ENCODE measurements around the gene SCART1.
"Not testable (repeated sequence)": the region's sequence is repeated elsewhere in the genome, so short reads cannot be mapped to it uniquely, and the experiment has no call there.

The SCART1 gene

GRCh38 chr10:133438711-133439273 is 15.0 kb upstream of the SCART1 start:
- peak; percentile 64 for DNase-seq

GRCh38 chr10:133439517-133440461 is 14.0 kb upstream of the SCART1 start:
- no peak for DNase-seq

GRCh38 chr10:133440633-133441285 is 13.0 kb upstream of the SCART1 start:
- DNase-seq: no peak

GRCh38 chr10:133441356-133441755 is 12.4 kb upstream of the SCART1 start:
- DNase-seq: not testable (repeated sequence)

GRCh38 chr10:133441780-133442179 is 12.0 kb upstream of the SCART1 start:
- DNase-seq: no peak

- DNase-seq: peak; percentile 65
These were observed 11.4 kb upstream of the SCART1 start for GRCh38 chr10:133442191-133442966.

- no peak for DNase-seq
These were observed 10.5 kb upstream of the SCART1 start for GRCh38 chr10:133442967-133443924.

GRCh38 chr10:133444342-133445267 is 9.1 kb upstream of the SCART1 start:
- DNase-seq: no peak

GRCh38 chr10:133445268-133445732 is 8.4 kb upstream of the SCART1 start:
- DNase-seq: no peak

- DNase-seq: no peak
These were observed 7.7 kb upstream of the SCART1 start for GRCh38 chr10:133445751-133446708.

- no peak for DNase-seq
These were observed 6.8 kb upstream of the SCART1 start for GRCh38 chr10:133446979-133447378.

GRCh38 chr10:133448120-133448519 is 5.6 kb upstream of the SCART1 start:
- DNase-seq: no peak

GRCh38 chr10:133451346-133451745 is 2.4 kb upstream of the SCART1 start:
- no peak for DNase-seq

- DNase-seq: no peak
These were observed 1.3 kb upstream of the SCART1 start for GRCh38 chr10:133452453-133452852.

GRCh38 chr10:133454204-133454893 is 604 bp downstream of the SCART1 start:
- DNase-seq: no peak

- DNase-seq: no peak
These were observed 1.5 kb downstream of the SCART1 start for GRCh38 chr10:133455196-133455595.

GRCh38 chr10:133455611-133456031 is 1.9 kb downstream of the SCART1 start:
- no peak for DNase-seq

All from activated CD4-positive, alpha-beta T cell treated with anti-CD3 and anti-CD28 coated beads, Interleukin-10, Interleukin-2, amounts not matched to agents 100 ng/mL and 50 ng/mL, durations not matched to agents 16 hours and 8 hours (primary cell).